HUES64 (cell line): ENCODE measurements around the gene EFEMP1.
A peak's percentile ranks its signal among the peaks of the same experiment; 100 is the strongest.

Experiments used
- H3K27ac ChIP-seq: 2 replicates; pipeline ENCODE4 v1.7.0; 2013; ENCODE audit warnings: low read depth, low read length, inconsistent platforms
- H3K27me3 ChIP-seq: 2 replicates; pipeline ENCODE4 v1.6.1; 2013; ENCODE audit warnings: mild to moderate bottlenecking, low read length; ENCODE audit not compliant: insufficient read depth
- H3K36me3 ChIP-seq: 2 replicates; pipeline ENCODE4 v1.6.1; 2013; ENCODE audit warnings: mild to moderate bottlenecking, low read length; ENCODE audit not compliant: insufficient read depth
- H3K4me1 ChIP-seq: 2 replicates; pipeline ENCODE4 v1.6.1; 2013; ENCODE audit warnings: mild to moderate bottlenecking, low read length, moderate library complexity; ENCODE audit not compliant: insufficient read depth
- H3K4me3 ChIP-seq: 2 replicates; pipeline ENCODE4 v1.5.1; 2013; ENCODE audit warnings: mild to moderate bottlenecking, low read length, moderate library complexity
- H3K9ac ChIP-seq: 2 replicates; pipeline ENCODE4 v1.6.1; 2013; ENCODE audit warnings: mild to moderate bottlenecking, low read depth, low read length
- H3K9me3 ChIP-seq: 2 replicates; pipeline ENCODE4 v1.6.1; 2013; ENCODE audit warnings: low read depth, low read length; ENCODE audit not compliant: insufficient read depth
- whole genome bisulfite sequencing: fragments of 150-250, 120-280 bp; methylation state at CpG from one replicate; pipeline ENCODE4 v1.1.7; 2013; ENCODE audit warnings: missing lambda C conversion rate; 5-methylcytosine and 5-hydroxymethylcytosine counted together

EFEMP1 gene

GRCh38 chr2:55932843-55933242, 9.3 kb upstream of the EFEMP1 start:
- Histone ChIP-seq H3K27me3 (no peaks in the 10 kb centered on the region), H3K36me3 (no peaks in the 10 kb centered on the region), H3K9ac (no peak overlapping the region), H3K9me3 (no peaks in the 10 kb centered on the region), H3K27ac (no peak overlapping the region), H3K4me3 (no peak overlapping the region), H3K4me1 (no peaks in the 10 kb centered on the region)
- WGBS, result 86% methylated on average over 2 of the region's 3 CpGs

GRCh38 chr2:55931281-55931680, 7.7 kb upstream of the EFEMP1 start:
- H3K27me3 ChIP-seq, result peaks cover 1% of the 10 kb centered on the region; the same call in 1 of the 2 replicates

GRCh38 chr2:55929476-55929875, 5.9 kb upstream of the EFEMP1 start:
- Histone ChIP-seq H3K36me3 (no peaks in the 10 kb centered on the region), H3K4me1 (peaks cover 6% of the 10 kb centered on the region), H3K4me3 (no peak overlapping the region), H3K9me3 (no peaks in the 10 kb centered on the region), H3K27ac (no peak overlapping the region), H3K9ac (no peak overlapping the region), H3K27me3 (peaks cover 16% of the 10 kb centered on the region)
- 96% methylated on average over 3 of the region's 3 CpGs for WGBS

More at GRCh38 chr2:55931281-55931680, 7.7 kb upstream of the EFEMP1 start:
- Histone ChIP-seq H3K4me3 (no peak overlapping the region), H3K9ac (no peak overlapping the region), H3K27ac (no peak overlapping the region), H3K9me3 (no peaks in the 10 kb centered on the region), H3K36me3 (no peaks in the 10 kb centered on the region), H3K4me1 (peaks cover 2% of the 10 kb centered on the region; the same call in 1 of the 2 replicates)
- WGBS, result 63% methylated on average over 3 of the region's 3 CpGs

- whole genome bisulfite sequencing, result 100% methylated on average over 1 of the region's 1 CpG
- Histone ChIP-seq H3K9me3 (no peaks in the 10 kb centered on the region), H3K27me3 (peaks cover 41% of the 10 kb centered on the region), H3K27ac (no peak overlapping the region), H3K36me3 (no peaks in the 10 kb centered on the region), H3K9ac (no peak overlapping the region), H3K4me1 (peaks cover 10% of the 10 kb centered on the region), H3K4me3 (no peak overlapping the region)
These were observed 3.4 kb upstream of the EFEMP1 start for GRCh38 chr2:55926974-55927373.

- no peak overlapping the region for H3K9ac ChIP-seq
- H3K36me3 ChIP-seq, result no peaks in the 10 kb centered on the region
- WGBS, result no CpG with 5 or more reads among the region's 1 CpG
- H3K4me1 ChIP-seq, result peaks cover 15% of the 10 kb centered on the region
- no peak overlapping the region for H3K27ac ChIP-seq
- no peaks in the 10 kb centered on the region for H3K9me3 ChIP-seq
- H3K4me3 ChIP-seq, result no peak overlapping the region
- H3K27me3 ChIP-seq, result peaks cover 48% of the 10 kb centered on the region
These were observed 2.7 kb upstream of the EFEMP1 start for GRCh38 chr2:55926246-55926645.

GRCh38 chr2:55923982-55924321, 370 bp upstream of the EFEMP1 start:
- Histone ChIP-seq H3K4me1 (peaks cover 15% of the 10 kb centered on the region), H3K9me3 (no peaks in the 10 kb centered on the region), H3K9ac (no peak overlapping the region), H3K4me3 (peak overlapping the region; percentile 65), H3K27me3 (peaks cover 48% of the 10 kb centered on the region), H3K27ac (no peak overlapping the region), H3K36me3 (no peaks in the 10 kb centered on the region)
- 2% methylated on average over 7 of the region's 8 CpGs for WGBS

- Histone ChIP-seq H3K4me1 (peaks cover 15% of the 10 kb centered on the region), H3K27me3 (peaks cover 48% of the 10 kb centered on the region), H3K4me3 (peak overlapping the region; percentile 65), H3K9ac (peak overlapping the region; percentile 18; the same call in 1 of the 2 replicates), H3K27ac (no peak overlapping the region), H3K9me3 (no peaks in the 10 kb centered on the region), H3K36me3 (no peaks in the 10 kb centered on the region)
- WGBS, result 6% methylated on average over 19 of the region's 19 CpGs
These were observed 1.2 kb downstream of the EFEMP1 start for GRCh38 chr2:55922291-55922907.

- H3K27me3 ChIP-seq, result peaks cover 33% of the 10 kb centered on the region
- 95% methylated on average over 3 of the region's 3 CpGs for WGBS
- no peak overlapping the region for H3K27ac ChIP-seq
- no peaks in the 10 kb centered on the region for H3K9me3 ChIP-seq
- no peak overlapping the region for H3K9ac ChIP-seq
- no peak overlapping the region for H3K4me3 ChIP-seq
- H3K4me1 ChIP-seq, result peaks cover 9% of the 10 kb centered on the region; the same call in 1 of the 2 replicates
- no peaks in the 10 kb centered on the region for H3K36me3 ChIP-seq
These were observed 4.0 kb downstream of the EFEMP1 start for GRCh38 chr2:55919574-55919973.

- no peaks in the 10 kb centered on the region for H3K36me3 ChIP-seq
- H3K4me1 ChIP-seq, result peaks cover 9% of the 10 kb centered on the region; the same call in 1 of the 2 replicates
- no peak overlapping the region for H3K9ac ChIP-seq
- peaks cover 26% of the 10 kb centered on the region for H3K27me3 ChIP-seq
- H3K9me3 ChIP-seq, result no peaks in the 10 kb centered on the region
- WGBS, result 91% methylated on average over 1 of the region's 1 CpG
- no peak overlapping the region for H3K4me3 ChIP-seq
- no peak overlapping the region for H3K27ac ChIP-seq
These were observed 4.7 kb downstream of the EFEMP1 start for GRCh38 chr2:55918856-55919255.

- Histone ChIP-seq H3K9me3 (no peaks in the 10 kb centered on the region), H3K36me3 (no peaks in the 10 kb centered on the region), H3K4me1 (peaks cover 9% of the 10 kb centered on the region; the same call in 1 of the 2 replicates), H3K4me3 (no peak overlapping the region), H3K27ac (no peak overlapping the region), H3K27me3 (peaks cover 16% of the 10 kb centered on the region), H3K9ac (no peak overlapping the region)
- 94% methylated on average over 10 of the region's 11 CpGs for WGBS
These were observed 5.7 kb downstream of the EFEMP1 start for GRCh38 chr2:55917713-55918390.

GRCh38 chr2:55917117-55917516, 6.5 kb downstream of the EFEMP1 start:
- H3K27ac ChIP-seq, result no peak overlapping the region
- H3K36me3 ChIP-seq, result no peaks in the 10 kb centered on the region

More at GRCh38 chr2:55917117-55917516, 6.5 kb downstream of the EFEMP1 start:
- no peaks in the 10 kb centered on the region for H3K9me3 ChIP-seq
- H3K4me3 ChIP-seq, result no peak overlapping the region
- H3K27me3 ChIP-seq, result peaks cover 8% of the 10 kb centered on the region
- WGBS, result 96% methylated on average over 5 of the region's 5 CpGs
- peaks cover 7% of the 10 kb centered on the region; the same call in 1 of the 2 replicates for H3K4me1 ChIP-seq
- H3K9ac ChIP-seq, result no peak overlapping the region
